Muscle of leg (tissue), 9 donors: ENCODE results near the gene KERA. TPM values are rescaled to one million over a fixed set of nuclear protein-coding genes. Genes with fewer than 3 reads are reported as not detected.

ENCODE experiments used
- polyA plus RNA-seq, 8 donors: library from polyadenylated mRNA; unstranded; fragments of 120-200 nt; gene quantifications; one replicate each; pipeline versions ENCODE4 v1.2.1 to v1.2.3, GENCODE V29; 2013; ENCODE audit warnings: inconsistent platforms in 1 of 8, low replicate concordance in 1 of 8; ENCODE audit not compliant: insufficient read length in 8 of 8, insufficient read depth in 1 of 8
- total RNA-seq: library from RNA; stranded (reverse); fragments of 120-200 nt; gene quantifications from one replicate; pipeline ENCODE4 v1.2.4, GENCODE V29; 2013

KERA gene
- total and polyA plus RNA-seq, 9 donors, result 16.1 to 316 (median 84.8) TPM

Other genes starting within 250 kb of the KERA start
- gene CCER1, start 102.8 kb downstream of the KERA start, total RNA-seq, result not detected
- not detected for gene CCER1, start 102.8 kb downstream of the KERA start, polyA plus RNA-seq
- gene EPYC, start 53.1 kb downstream of the KERA start, total RNA-seq, result 0.04 TPM
- under 1 TPM in 2 of 8 donors, not detected in 6; 0.12 to 0.25 TPM for gene EPYC, start 53.1 kb downstream of the KERA start, polyA plus RNA-seq
- gene LUM, start 53.5 kb upstream of the KERA start, total RNA-seq, result 528 TPM
- gene LUM, start 53.5 kb upstream of the KERA start, polyA plus RNA-seq, result 100 to 1,000 TPM; 458 to 709 (median 501) TPM
- gene DCN, start 124.8 kb upstream of the KERA start, total RNA-seq, result 2,074 TPM
- 1,000 to 10,000 TPM; 1,075 to 2,946 (median 1,471) TPM for gene DCN, start 124.8 kb upstream of the KERA start, polyA plus RNA-seq